Measurements from ENCODE around the gene GOLGA6D.
"Not testable (repeated sequence)": the region's sequence is repeated elsewhere in the genome, so short reads cannot be mapped to it uniquely, and the experiment has no call there.

GOLGA6D gene

DNA sequence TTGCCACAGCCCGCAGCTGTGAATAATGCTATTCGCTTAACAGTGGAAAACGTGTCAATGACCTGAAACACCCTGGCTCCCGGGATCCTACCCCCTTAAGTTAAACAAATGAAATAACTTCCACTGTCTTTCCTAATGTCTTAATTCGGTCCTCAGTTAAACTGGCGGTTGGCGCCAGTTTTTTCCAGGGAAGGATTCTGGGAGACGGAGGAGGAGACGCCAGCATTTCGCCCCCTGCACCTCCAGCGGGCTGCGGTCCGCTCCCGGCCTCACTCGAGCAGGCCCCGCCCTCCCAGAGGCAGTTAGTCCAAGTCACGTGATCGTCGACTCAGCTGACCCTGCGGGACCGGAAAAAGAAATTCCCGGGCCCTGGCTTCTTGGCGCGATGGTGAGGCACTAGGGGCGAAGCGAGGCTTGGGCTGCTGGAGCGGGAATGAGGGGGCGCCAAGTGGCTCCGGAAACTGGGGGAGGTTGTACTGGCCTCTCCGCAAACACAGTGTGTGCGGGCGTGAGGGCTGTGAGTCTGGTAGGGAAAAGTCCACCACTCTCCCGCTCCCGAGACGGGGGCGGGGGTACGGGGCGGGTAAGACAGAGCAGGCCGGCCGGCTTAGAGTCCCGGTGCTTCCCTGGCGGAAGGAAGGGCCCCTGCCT lies 53.2 kb downstream of the GOLGA6D start, which contains the start of gene COMMD4:
Gene COMMD4, plus strand, starts transcription at position 359 of the 651 bp plus-strand sequence. Its CDS starts 27 bp downstream, at position 386.
- peak; percentile 89 for DNase-seq

DNA sequence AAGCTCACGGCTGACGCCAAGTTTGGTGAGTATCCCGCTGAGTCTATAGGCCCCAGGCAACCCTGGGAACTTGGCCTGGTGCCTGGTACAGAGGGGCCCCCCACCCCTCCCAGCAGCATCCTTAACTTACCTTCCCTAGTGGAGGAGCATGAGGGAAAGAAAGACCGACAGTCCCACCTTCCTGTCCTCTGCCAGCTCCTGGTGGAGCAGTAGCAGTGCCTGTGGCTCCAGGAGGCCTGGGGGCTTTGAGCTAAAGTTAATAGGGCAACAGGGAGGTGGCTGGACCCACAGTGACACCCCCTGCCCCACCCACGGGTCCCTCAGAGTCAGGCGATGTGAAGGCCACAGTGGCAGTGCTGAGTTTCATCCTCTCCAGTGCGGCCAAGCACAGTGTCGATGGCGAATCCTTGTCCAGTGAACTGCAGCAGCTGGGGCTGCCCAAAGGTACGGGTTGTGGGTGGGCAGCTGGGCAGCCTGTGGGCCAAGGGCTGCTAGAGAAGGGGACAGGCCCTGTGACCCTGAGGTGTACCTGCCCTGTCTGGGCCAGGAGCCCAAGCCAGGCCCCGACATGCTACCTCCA lies 56.1 kb downstream of the GOLGA6D start:
- no peak for DNase-seq

DNA sequence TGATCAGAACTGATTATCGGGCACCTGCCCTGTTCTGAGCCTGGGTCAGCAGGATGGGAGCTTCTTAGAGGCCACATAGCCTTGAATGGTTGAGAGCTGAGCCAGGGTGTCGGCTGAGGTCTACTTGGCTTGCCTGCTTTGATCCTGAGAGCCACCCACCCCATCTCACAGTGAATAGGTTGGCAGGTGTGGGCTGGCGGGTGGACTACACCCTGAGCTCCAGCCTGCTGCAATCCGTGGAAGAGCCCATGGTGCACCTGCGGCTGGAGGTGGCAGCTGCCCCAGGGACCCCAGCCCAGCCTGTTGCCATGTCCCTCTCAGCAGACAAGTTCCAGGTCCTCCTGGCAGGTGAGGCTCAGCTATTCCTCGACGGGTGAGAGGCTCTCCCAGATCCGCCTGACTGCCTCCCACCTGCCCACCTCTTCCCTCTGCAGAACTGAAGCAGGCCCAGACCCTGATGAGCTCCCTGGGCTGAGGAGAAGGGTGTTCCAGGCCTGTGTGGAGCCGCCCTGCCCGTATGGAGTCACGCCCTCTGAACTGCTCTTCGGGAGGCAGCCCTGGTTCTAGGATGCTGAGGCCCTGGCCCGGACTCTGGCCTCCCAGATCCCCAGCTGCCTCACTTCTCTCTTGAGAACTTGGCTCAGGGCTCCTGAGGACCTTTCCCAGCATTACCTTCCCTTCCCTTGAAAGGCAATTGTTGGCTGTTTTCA lies 57.1 kb downstream of the GOLGA6D start:
- DNase-seq = no peak

DNA sequence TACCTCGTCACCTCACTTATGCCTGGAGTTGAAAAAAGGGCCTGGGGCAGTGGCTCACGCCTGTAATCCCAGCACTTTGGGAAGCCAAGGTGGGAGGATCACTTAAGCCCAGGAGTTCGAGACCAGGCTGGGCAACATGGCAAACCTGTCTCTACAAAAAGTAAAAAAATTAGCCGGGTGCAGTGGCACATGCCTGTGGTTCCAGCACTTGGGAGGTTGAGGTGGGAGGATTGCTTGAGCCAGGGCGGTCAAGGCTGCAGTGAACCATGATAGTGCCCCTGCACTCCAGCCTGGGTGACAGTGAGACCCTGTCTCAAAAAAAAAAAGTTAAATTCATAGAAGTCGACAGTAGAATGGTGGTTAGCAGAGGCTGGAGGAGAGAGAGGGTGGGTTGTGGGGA lies 59.6 kb downstream of the GOLGA6D start:
- no peak for DNase-seq

DNA sequence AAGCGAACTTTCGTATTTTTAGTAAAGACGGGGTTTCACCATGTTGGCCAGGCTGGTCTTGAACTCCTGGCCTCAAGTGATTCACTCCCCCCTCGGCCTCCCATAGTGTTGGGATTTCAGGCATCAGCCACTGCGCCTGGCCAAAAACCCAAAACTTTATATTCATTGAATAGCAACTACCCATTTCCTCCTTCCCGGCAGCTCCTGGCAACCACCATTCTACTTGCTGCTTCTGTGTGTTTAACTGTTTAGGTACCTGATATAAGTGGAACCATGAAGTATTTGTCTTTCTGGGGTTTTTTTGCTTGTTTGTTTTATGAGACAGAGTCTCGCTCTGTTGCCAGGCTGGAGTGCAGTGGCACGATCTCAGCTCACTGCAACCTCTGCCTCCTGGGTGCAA lies 61.3 kb downstream of the GOLGA6D start:
- DNase-seq = not testable (repeated sequence)
